SJSA1 (cell line): ENCODE measurements around the gene LRMDA. TPM values are rescaled to one million over a fixed set of nuclear protein-coding genes. Genes with fewer than 3 reads are reported as not detected.

Source experiments
- DNase-seq, 2 experiments: peaks; one replicate each; pipeline ENCODE4 v3.0.0-alpha.2; 2015 to 2020; ENCODE audit warnings: low spot score in 2 of 2, low read depth in 1 of 2
- H3K27ac ChIP-seq: fragments of 250-450 bp; sonication (Bioruptor Pico); 2 replicates; pipeline ENCODE4 v1.5.1; 2020; ENCODE audit warnings: mild to moderate bottlenecking, moderate library complexity
- H3K27me3 ChIP-seq: fragments of 250-450 bp; sonication (Bioruptor Pico); replicated peaks from 2 replicates; pipeline ENCODE4 v1.5.1; 2020; ENCODE audit warnings: mild to moderate bottlenecking, moderate library complexity
- H3K36me3 ChIP-seq: fragments of 250-450 bp; sonication (Bioruptor Pico); 2 replicates; pipeline ENCODE4 v1.5.1; 2020; ENCODE audit warnings: mild to moderate bottlenecking
- H3K4me1 ChIP-seq: fragments of 250-450 bp; sonication (Bioruptor Pico); replicated peaks from 2 replicates; pipeline ENCODE4 v1.6.1; 2021; ENCODE audit warnings: mild to moderate bottlenecking
- H3K4me3 ChIP-seq: fragments of 250-450 bp; sonication (Bioruptor Pico); 2 replicates; pipeline ENCODE4 v1.5.1; 2020; ENCODE audit warnings: mild to moderate bottlenecking
- H3K9me3 ChIP-seq: fragments of 250-450 bp; sonication (Bioruptor Pico); replicated peaks from 2 replicates; pipeline ENCODE4 v1.5.1; 2020; ENCODE audit warnings: mild to moderate bottlenecking
- total RNA-seq: library from RNA; depleted of rRNA; stranded (reverse); fragments of >200 nt; shearing (Covaris generic); gene quantifications from 2 replicates; pipeline ENCODE4 v1.2.3, GENCODE V29; 2014

Gene LRMDA
- total RNA-seq, 1 experiment from 2014 or later: not detected

DNA sequence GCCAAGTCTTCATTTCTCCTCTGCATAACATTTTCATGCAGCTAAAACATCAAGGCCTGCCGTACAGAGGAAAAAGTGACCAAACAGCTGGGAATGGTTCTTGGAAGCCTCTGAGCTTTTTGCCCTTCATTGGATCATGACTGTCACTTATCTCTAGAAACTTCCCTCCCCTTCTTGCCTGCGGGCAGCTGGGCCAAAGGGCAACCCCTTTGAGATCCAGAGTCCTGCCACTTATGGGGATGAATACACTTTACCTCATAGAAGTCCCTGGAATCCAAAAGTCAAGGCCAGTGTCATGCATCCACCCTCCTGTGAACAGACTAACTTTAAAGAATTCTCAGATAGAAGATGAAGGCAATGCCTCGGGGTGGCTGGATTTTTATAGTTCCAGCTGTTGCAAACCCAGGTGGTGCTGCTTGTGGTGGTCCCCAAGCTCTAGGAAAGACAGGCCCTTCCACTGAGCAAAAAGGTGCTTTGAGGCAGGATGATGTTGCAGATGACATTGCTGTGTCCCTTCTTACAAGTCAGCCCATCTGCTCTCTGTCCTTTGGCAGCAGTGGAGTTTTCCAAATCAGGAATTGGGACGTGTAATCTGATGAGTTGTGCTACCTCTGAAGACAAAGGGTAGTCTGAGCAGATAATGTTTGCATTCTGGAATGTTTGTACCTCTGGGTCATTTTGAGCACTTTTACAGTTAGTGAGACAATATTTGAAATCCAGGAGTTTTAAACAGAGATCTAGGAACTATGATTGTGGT is 64.2 kb downstream of the LRMDA start:
- peaks cover 5% of the 10 kb centered on the region; the same call in 1 of the 2 replicates for H3K27me3 ChIP-seq
- no peak overlapping the region for H3K27ac ChIP-seq
- no peak for DNase-seq
- H3K4me3 ChIP-seq: no peak overlapping the region
- no peaks in the 10 kb centered on the region for H3K36me3 ChIP-seq
- no peaks in the 10 kb centered on the region for H3K9me3 ChIP-seq
- H3K4me1 ChIP-seq: no peaks in the 10 kb centered on the region

GRCh38 chr10:75496191-75496567 is 64.8 kb downstream of the LRMDA start:
- Histone ChIP-seq H3K27ac (no peak overlapping the region), H3K4me3 (no peak overlapping the region), H3K9me3 (no peaks in the 10 kb centered on the region), H3K27me3 (peaks cover 5% of the 10 kb centered on the region; the same call in 1 of the 2 replicates), H3K36me3 (no peaks in the 10 kb centered on the region), H3K4me1 (no peaks in the 10 kb centered on the region)
- no peak for DNase-seq

DNA sequence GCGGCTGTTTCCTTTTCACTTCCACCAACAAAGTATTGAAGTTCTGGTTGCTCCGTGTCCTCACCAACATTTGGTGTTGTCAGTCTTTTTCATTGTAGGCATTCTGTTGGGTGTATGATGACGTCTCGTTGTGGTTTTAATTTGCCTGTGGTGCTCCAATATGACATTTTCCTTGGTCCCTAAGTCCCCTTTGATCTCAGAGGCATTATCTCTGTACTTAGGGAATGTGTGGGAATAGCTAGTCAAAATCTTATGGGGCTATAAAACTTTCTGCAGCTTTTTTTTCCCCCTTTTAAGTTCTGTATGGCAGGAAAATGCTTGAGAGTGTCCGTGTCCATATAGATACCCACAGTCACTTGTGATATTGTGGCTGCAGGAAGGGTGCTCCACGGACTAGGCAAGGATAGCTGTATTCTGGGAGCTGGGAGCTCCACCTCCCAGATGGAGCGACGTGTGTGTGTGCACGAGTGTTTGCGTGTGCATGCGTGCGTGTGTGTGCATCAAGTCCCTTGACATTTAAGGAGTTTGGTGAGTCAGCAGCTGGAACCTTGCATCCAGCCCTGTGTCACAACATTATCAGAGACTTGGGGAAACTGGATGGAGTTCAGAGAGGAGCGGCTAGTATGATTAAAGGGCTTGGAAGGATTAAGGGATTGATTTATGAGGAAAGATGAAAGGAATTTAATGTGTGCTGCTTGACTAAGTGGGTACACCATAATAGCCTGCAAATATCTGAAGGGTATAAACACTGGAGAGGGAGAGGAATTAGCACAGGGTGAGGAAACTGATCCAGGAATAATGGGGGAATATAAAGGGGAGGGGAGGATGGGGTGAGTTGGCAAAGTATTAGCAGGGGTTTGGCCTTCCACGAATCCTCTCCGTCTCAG is 66.8 kb downstream of the LRMDA start:
- Histone ChIP-seq H3K4me1 (no peaks in the 10 kb centered on the region), H3K27ac (no peak overlapping the region), H3K36me3 (no peaks in the 10 kb centered on the region), H3K27me3 (peaks cover 5% of the 10 kb centered on the region; the same call in 1 of the 2 replicates), H3K9me3 (no peaks in the 10 kb centered on the region), H3K4me3 (no peak overlapping the region)
- DNase-seq: no peak

DNA sequence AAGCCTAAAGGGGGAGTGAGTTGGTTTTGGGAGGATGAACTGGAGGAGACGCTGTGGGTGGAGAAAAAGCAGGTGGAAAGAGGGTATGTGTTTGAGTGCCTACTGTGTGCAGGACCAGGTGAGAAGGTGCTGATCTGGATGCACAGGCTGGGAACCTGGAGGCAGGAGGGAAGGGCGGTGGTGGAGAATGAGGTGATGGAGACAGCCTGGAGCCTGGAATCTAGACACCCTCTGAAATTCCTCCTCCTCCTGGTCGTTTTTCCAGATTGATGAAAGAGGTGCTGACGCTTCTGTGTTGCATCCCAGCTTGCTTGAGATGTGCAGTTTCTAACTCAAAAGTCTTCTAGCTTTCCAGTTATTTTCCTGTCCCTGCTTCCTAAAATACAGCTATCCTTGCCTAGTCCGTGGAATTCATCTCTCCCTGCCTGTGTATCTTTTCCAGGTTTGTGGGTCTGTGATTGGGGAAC is 67.5 kb downstream of the LRMDA start:
- no peak for DNase-seq
- Histone ChIP-seq H3K9me3 (no peaks in the 10 kb centered on the region), H3K4me3 (no peak overlapping the region), H3K4me1 (no peaks in the 10 kb centered on the region), H3K36me3 (no peaks in the 10 kb centered on the region), H3K27ac (no peak overlapping the region), H3K27me3 (peaks cover 5% of the 10 kb centered on the region; the same call in 1 of the 2 replicates)

- no peak for DNase-seq
- Histone ChIP-seq H3K36me3 (no peaks in the 10 kb centered on the region), H3K9me3 (no peaks in the 10 kb centered on the region), H3K27ac (no peak overlapping the region), H3K4me1 (no peaks in the 10 kb centered on the region), H3K27me3 (peaks cover 5% of the 10 kb centered on the region; the same call in 1 of the 2 replicates), H3K4me3 (no peak overlapping the region)
Measured at GRCh38 chr10:75499556-75500160, 68.2 kb downstream of the LRMDA start.

DNA sequence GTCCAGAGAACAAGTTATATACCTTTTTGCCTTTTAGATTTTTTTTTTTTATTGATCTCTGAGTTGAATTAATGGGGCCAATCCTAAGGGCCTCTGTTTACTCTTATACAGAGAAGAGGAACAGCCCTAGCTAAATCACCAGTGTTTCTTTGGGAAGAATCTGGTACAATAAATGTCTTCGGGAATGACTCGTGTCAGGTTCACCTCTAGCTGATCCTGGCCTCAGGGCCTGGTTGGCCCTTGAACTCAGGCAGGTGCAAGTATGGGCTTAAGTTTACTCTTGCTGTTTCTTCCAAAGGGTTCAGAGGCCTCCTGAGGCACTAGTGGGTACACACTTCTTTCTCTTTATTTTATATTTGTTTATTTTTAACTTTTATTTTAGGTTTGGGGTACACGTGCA is 71.0 kb downstream of the LRMDA start:
- no peaks in the 10 kb centered on the region for H3K4me1 ChIP-seq
- H3K36me3 ChIP-seq: no peaks in the 10 kb centered on the region
- H3K4me3 ChIP-seq: no peak overlapping the region
- H3K27ac ChIP-seq: no peak overlapping the region
- 0 out of 2 replicates have a peak, but pooled peaks cover 2% of the 10 kb centered on the region for H3K27me3 ChIP-seq
- no peaks in the 10 kb centered on the region for H3K9me3 ChIP-seq
- DNase-seq: no peak

DNA sequence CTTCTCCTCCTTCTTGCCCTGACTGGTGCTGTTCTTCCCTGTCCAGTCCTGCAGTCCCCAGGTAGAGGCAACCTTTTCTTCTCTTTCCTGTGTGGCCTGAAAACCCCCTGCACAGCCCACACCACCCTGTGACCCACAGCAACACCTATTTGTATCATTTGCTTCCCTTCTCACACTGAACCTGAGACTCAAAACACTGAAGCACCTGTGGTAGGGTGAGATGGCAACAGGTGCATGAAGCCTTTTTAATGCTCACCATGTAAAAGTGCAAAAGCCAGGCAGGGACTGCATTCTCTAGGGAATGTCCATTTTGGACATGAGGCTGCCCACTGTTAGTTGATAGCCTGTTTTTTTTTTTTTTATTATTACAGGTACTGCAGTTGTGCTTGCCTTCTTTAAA is 71.4 kb downstream of the LRMDA start:
- Histone ChIP-seq H3K36me3 (no peaks in the 10 kb centered on the region), H3K4me1 (no peaks in the 10 kb centered on the region)
- no peak for DNase-seq

GRCh38 chr10:75505293-75505692 is 73.9 kb downstream of the LRMDA start:
- no peak for DNase-seq
- H3K36me3 ChIP-seq: no peaks in the 10 kb centered on the region
- no peak overlapping the region for H3K4me3 ChIP-seq
- 0 out of 2 replicates have a peak, but pooled peaks cover 1% of the 10 kb centered on the region for H3K27me3 ChIP-seq
- H3K27ac ChIP-seq: no peak overlapping the region
- H3K9me3 ChIP-seq: no peaks in the 10 kb centered on the region
- no peaks in the 10 kb centered on the region for H3K4me1 ChIP-seq

More for the DNA sequence above, 71.4 kb downstream of the LRMDA start:
- Histone ChIP-seq H3K27ac (no peak overlapping the region), H3K27me3 (0 out of 2 replicates have a peak, but pooled peaks cover 2% of the 10 kb centered on the region), H3K4me3 (no peak overlapping the region), H3K9me3 (no peaks in the 10 kb centered on the region)

GRCh38 chr10:75505840-75506506 is 74.5 kb downstream of the LRMDA start:
- H3K4me3 ChIP-seq: no peak overlapping the region
- no peaks in the 10 kb centered on the region for H3K36me3 ChIP-seq
- H3K9me3 ChIP-seq: no peaks in the 10 kb centered on the region
- H3K4me1 ChIP-seq: no peaks in the 10 kb centered on the region
- no peak for DNase-seq
- no peak overlapping the region for H3K27ac ChIP-seq
- H3K27me3 ChIP-seq: no peaks in the 10 kb centered on the region

GRCh38 chr10:75506930-75507329 is 75.5 kb downstream of the LRMDA start:
- Histone ChIP-seq H3K4me3 (no peak overlapping the region), H3K27ac (no peak overlapping the region), H3K27me3 (no peaks in the 10 kb centered on the region), H3K36me3 (no peaks in the 10 kb centered on the region), H3K4me1 (no peaks in the 10 kb centered on the region), H3K9me3 (no peaks in the 10 kb centered on the region)
- no peak for DNase-seq

DNA sequence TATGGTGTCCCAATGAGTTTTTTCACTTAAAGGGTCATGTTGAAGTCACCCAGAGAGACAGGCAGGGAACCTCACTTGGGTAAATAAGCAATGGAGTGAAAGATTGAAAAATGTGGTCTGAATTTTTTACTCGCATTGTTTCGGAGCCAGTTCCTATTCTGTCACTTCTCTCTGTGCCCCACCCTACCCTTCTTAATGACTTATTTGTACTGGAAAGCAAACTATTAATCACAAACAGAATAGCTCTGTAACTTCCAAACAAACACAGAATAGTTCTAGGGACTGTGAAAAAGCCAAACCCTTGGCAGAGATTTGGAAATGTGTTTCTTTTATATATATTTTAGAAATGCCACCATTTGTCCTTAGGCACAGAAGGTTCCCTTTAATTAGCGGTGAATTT is 76.0 kb downstream of the LRMDA start:
- Histone ChIP-seq H3K27ac (no peak overlapping the region), H3K4me3 (no peak overlapping the region), H3K36me3 (no peaks in the 10 kb centered on the region), H3K9me3 (no peaks in the 10 kb centered on the region), H3K27me3 (no peaks in the 10 kb centered on the region), H3K4me1 (no peaks in the 10 kb centered on the region)
- DNase-seq: no peak

DNA sequence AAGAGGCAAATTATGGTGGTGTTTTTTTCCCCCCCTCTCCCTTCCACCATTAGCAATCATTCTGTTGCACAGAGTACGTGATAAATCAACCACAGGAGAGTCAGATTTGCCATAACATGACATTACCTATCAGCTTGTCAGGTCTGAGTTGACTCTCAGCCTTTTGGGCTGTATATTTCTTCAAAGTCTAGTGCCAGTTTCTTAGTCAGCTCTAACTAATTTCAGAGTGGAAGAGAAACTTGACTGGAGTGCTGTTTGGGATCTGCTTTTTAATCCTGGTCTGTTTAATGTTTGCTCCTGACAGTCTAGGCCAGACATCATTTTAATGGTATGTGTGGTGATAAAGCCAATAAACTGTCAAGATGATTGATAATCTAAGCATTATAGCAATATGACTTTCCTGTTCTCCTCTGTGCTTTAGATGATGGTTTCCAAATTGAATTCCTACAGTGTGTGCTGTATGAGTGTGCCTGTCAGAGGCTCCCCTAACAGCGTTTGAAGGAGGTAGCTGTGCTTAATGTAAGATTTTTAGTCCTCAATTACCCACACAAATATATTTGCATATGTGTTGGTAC is 76.9 kb downstream of the LRMDA start:
- H3K9me3 ChIP-seq: no peaks in the 10 kb centered on the region
- H3K27ac ChIP-seq: no peak overlapping the region
- no peak for DNase-seq
- no peaks in the 10 kb centered on the region for H3K4me1 ChIP-seq
- no peaks in the 10 kb centered on the region for H3K27me3 ChIP-seq
- H3K4me3 ChIP-seq: no peak overlapping the region
- H3K36me3 ChIP-seq: no peaks in the 10 kb centered on the region

DNA sequence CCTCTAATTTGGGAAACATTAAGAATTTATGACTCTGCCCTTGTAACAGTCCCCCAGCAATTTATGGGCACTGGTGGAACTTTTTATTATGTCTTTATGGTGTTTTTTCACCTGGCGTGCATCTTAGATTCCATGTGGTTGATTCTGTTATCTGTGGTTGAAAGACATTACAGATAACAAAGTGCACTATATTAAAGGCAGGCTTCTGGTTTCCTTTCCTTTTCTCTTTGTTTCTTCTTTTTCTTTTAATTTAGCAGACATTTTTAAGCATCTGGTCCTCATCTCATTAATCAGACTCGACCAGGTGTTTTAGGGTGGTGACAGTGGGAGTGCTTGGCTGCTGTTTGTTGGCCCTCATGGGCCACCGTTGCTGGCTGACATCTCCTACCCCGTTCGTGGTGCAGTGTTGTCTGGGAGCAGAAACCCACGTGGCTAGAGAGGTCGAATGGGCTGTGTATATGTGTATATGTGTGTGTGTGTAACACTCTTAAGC is 77.4 kb downstream of the LRMDA start:
- Histone ChIP-seq H3K4me3 (no peak overlapping the region), H3K27me3 (no peaks in the 10 kb centered on the region), H3K36me3 (no peaks in the 10 kb centered on the region), H3K9me3 (no peaks in the 10 kb centered on the region), H3K4me1 (no peaks in the 10 kb centered on the region), H3K27ac (no peak overlapping the region)
- DNase-seq: no peak
